GM10248 (cell line): ENCODE measurements around the gene MTHFS.
"Not testable (repeated sequence)": the region's sequence is repeated elsewhere in the genome, so short reads cannot be mapped to it uniquely, and the experiment has no call there.

ENCODE experiments used
- CTCF ChIA-PET: fragments of 300-600 bp; sonication (Branson Sonifier 250); formaldehyde crosslinking; extraction: SDS; loops from one replicate; lab custom pipeline; 2021; ENCODE audit warnings: antibody characterized with exemption; lab: Yijun Ruan, JAX
- POLR2A ChIA-PET: fragments of 350-650 bp; sonication (Branson Sonifier 250); formaldehyde crosslinking; extraction: SDS; loops from one replicate; lab custom pipeline; 2020; ENCODE audit warnings: antibody characterized with exemption; lab: Yijun Ruan, JAX
- DNase-seq: peaks from one replicate; pipeline ENCODE4 v3.0.0; 2012; ENCODE audit errors: extremely low spot score
- CTCF ChIP-seq: IDR thresholded peaks from 2 replicates; pipeline ENCODE4 v1.5.1; 2012; ENCODE audit warnings: mild to moderate bottlenecking, low read depth; ENCODE audit errors: extremely low read depth, missing control alignments, control extremely low read depth

The MTHFS gene

GRCh38 chr15:79933231-79933630 is 36.4 kb upstream of the MTHFS start:
- POLR2A ChIA-PET: no interaction called here

GRCh38 chr15:79932447-79932846 is 35.6 kb upstream of the MTHFS start:
- ChIA-PET POLR2A (interaction anchor here (1.0 kb wide), 1 partner anchor 9 kb away, joined by 3 read pairs; no protein-coding TSS in a partner anchor), CTCF (interaction anchor here (1.2 to 1.5 kb wide), 6 partner anchors 9 to 60 kb away, joined by 3 to 4 read pairs (median 3); no protein-coding TSS in a partner anchor)
- TF ChIP-seq CTCF: no peak
- DNase-seq: no peak

More at GRCh38 chr15:79933231-79933630, 36.4 kb upstream of the MTHFS start:
- DNase-seq: no peak
- TF ChIP-seq CTCF: no peak
- CTCF ChIA-PET: interaction anchor here (1.3 to 1.4 kb wide), 2 partner anchors 20 to 37 kb away, joined by 3 read pairs; no protein-coding TSS in a partner anchor

GRCh38 chr15:79930516-79930915 is 33.7 kb upstream of the MTHFS start:
- CTCF ChIA-PET: no interaction called here
- POLR2A ChIA-PET: no interaction called here
- no peak for TF ChIP-seq CTCF
- DNase-seq: no peak

- ChIA-PET POLR2A (no interaction called here), CTCF (no interaction called here)
- DNase-seq: no peak
- TF ChIP-seq CTCF: no peak
These were observed 32.6 kb upstream of the MTHFS start for GRCh38 chr15:79929412-79929811.

GRCh38 chr15:79926116-79926515 is 29.3 kb upstream of the MTHFS start:
- POLR2A ChIA-PET, CTCF ChIA-PET, DNase-seq: not testable (repeated sequence)

- no peak for DNase-seq
- TF ChIP-seq CTCF: no peak
- POLR2A ChIA-PET: no interaction called here
- CTCF ChIA-PET: no interaction called here
These were observed 27.6 kb upstream of the MTHFS start for GRCh38 chr15:79924379-79924778.

- no peak for TF ChIP-seq CTCF
- peak; percentile 99 for DNase-seq
- CTCF ChIA-PET: interaction anchor here (1.1 to 2.8 kb wide), 7 partner anchors 9 to 70 kb away, joined by 3 to 16 read pairs (median 5); partner anchors contain the start of genes BCL2A1 and MTHFS
- POLR2A ChIA-PET: interaction anchor here (0.5 to 1.6 kb wide), 13 partner anchors 8 to 253 kb away, joined by 3 to 12 read pairs (median 3); no protein-coding TSS in a partner anchor
These were observed 26.8 kb upstream of the MTHFS start for GRCh38 chr15:79923515-79924169.
